ENCODE measurements around the gene IDNK. TPM values are rescaled to one million over a fixed set of nuclear protein-coding genes. Genes with fewer than 3 reads are reported as not detected.

IDNK gene
- total RNA-seq (ENCODE audit: unreplicated experiment) = 2.8 TPM
- long read RNA-seq, partial matches to known transcripts = 0 of 1 reads
- long read RNA-seq, other reads (novel, unspliced or antisense) = 0 of 1 reads

DNA sequence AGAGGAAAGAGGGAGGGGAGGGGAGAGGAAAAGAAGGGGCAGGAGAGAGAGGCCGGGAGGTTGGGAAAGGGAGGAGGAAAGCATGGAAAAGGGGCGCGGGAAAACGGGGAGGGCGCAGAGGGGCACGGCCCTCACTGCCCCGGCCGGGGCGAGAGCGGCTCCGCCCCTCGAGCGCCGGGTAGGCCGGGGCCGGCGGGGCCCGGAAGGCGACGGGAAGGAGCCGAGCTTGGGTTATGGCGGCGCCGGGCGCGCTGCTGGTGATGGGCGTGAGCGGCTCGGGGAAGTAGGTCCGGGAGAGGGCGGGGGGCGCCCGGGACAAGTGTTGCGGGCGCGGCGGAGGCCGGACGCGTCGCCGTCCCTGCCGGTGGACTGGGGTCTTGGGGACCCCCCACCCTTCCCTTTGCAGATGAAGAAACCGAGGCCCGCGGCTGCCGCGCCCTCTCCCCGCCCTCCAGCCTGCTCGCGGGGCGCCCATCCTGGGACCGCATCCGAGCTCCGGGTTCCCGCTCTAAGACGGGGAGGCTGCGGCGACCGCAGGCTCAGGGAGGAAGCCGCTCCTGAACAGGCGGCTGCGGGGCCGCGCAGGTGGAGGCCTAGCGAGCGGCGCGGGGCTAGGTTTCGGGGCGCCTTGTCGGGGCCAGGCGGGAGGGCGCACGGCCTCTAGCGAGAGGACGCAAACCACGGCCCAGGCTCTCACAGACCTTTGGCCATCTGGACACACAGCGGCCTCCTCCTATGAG lies at the start of gene IDNK:
IDNK (plus strand) TSS at position 205 of the 740 bp plus-strand sequence; CDS start at position 234, 29 bp downstream.
- Mint-ChIP-seq H3K4me1 (ENCODE audit: low read depth, unreplicated experiment) (peaks cover 5% of the 10 kb centered on the region), H3K27ac (ENCODE audit: unreplicated experiment) (peak within 1 kb of the TSS; percentile 98), H3K27me3 (ENCODE audit: unreplicated experiment) (peaks cover 10% of the 10 kb centered on the region), H3K9me3 (ENCODE audit: unreplicated experiment) (peaks cover 1% of the 10 kb centered on the region), H3K4me3 (ENCODE audit: unreplicated experiment) (peak within 1 kb of the TSS; percentile 92), H3K36me3 (ENCODE audit: unreplicated experiment) (no peaks in the 10 kb centered on the region)
- TF ChIP-seq CTCF (IDR thresholded peaks at IDR 0.05; ENCODE audit: partially characterized antibody, unreplicated experiment) = no peak
- peak; percentile 66 for DNase-seq

- Mint-ChIP-seq H3K36me3 (ENCODE audit: unreplicated experiment) (peaks cover 13% of the 10 kb centered on the region), H3K4me3 (ENCODE audit: unreplicated experiment) (no peak overlapping the region), H3K27me3 (ENCODE audit: unreplicated experiment) (no peaks in the 10 kb centered on the region)
Observed at GRCh38 chr9:83574482-83574881, 48.5 kb upstream of the IDNK start.

DNA sequence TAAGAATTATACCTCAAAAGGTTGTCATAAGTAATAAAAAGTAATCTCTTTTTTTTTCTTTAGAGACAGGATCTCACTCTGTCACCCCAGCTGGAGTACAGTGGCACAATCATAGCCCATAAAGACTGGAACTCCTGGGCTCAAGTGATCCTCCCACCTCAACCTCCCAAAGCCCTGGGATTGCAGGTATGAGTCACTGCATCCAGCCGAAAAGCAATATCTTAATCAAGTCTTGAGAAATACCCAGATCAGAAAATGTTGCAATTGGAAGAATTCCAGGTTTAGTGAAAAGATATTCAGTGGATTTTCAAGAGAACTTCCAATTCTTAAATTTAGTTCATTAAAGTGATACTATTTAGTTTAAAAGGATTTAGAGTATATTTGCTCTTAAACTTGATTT lies 40.9 kb upstream of the IDNK start:
- Mint-ChIP-seq H3K36me3 (ENCODE audit: unreplicated experiment) (peaks cover 13% of the 10 kb centered on the region), H3K27ac (ENCODE audit: unreplicated experiment) (no peak overlapping the region), H3K4me1 (ENCODE audit: low read depth, unreplicated experiment) (no peaks in the 10 kb centered on the region), H3K27me3 (ENCODE audit: unreplicated experiment) (no peaks in the 10 kb centered on the region), H3K9me3 (ENCODE audit: unreplicated experiment) (peaks cover 4% of the 10 kb centered on the region), H3K4me3 (ENCODE audit: unreplicated experiment) (no peak overlapping the region)
- TF ChIP-seq CTCF (IDR thresholded peaks at IDR 0.05; ENCODE audit: partially characterized antibody, unreplicated experiment) = no peak
- DNase-seq = no peak

More at GRCh38 chr9:83574482-83574881, 48.5 kb upstream of the IDNK start:
- Mint-ChIP-seq H3K4me1 (ENCODE audit: low read depth, unreplicated experiment) (peaks cover 3% of the 10 kb centered on the region), H3K9me3 (ENCODE audit: unreplicated experiment) (peaks cover 4% of the 10 kb centered on the region), H3K27ac (ENCODE audit: unreplicated experiment) (peak overlapping the region; percentile 69)
- no peak for TF ChIP-seq CTCF (IDR thresholded peaks at IDR 0.05; ENCODE audit: partially characterized antibody, unreplicated experiment)
- no peak for DNase-seq

DNA sequence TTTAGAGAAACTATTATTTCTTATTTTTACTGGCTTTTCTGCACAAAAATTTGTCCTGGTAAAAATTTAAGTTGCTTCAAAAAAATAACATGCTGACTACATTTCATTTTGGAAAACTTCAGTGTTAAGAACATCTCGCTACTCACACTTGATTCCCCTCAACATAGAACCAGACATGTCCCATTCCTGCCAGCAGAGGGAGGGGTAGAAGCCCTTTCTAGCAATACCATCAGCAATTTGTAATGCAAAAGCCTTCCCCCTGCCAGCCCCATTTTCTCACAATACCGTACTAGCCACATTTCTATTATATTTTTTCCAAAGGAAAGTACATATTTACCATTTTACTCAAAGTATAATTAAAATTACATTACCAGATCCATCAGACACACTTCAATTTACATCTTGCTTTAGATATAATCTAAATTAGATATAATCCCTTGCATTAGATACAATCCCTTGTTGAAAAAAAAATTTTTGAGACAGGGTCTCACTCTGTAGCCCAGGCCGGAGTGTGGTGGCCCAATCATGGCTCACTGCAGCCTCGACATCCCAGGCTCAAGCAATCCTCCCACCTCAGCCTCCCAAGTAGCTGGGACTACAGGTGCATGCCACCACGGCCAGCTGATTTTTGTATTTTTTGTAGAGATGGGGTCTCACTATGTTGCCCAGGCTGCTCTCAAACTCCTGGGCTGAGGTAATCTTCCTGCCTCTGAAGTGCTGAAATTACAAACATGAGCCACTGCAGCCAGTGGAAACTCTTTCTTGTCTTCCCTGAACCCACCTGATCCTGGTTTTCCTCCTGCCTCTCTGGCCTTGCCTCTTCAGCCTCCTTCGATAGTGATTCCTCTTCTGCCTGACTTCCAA lies 39.6 kb upstream of the IDNK start:
- no peaks in the 10 kb centered on the region for H3K27me3 Mint-ChIP-seq (ENCODE audit: unreplicated experiment)
- peaks cover 4% of the 10 kb centered on the region for H3K9me3 Mint-ChIP-seq (ENCODE audit: unreplicated experiment)
- peaks cover 3% of the 10 kb centered on the region for H3K36me3 Mint-ChIP-seq (ENCODE audit: unreplicated experiment)
- no peak overlapping the region for H3K4me3 Mint-ChIP-seq (ENCODE audit: unreplicated experiment)
- H3K4me1 Mint-ChIP-seq (ENCODE audit: low read depth, unreplicated experiment) = no peaks in the 10 kb centered on the region
- no peak overlapping the region for H3K27ac Mint-ChIP-seq (ENCODE audit: unreplicated experiment)
- peak; percentile 67 for DNase-seq
- TF ChIP-seq CTCF (IDR thresholded peaks at IDR 0.05; ENCODE audit: partially characterized antibody, unreplicated experiment) = peak; percentile 85

Data from glutamatergic neuron (in vitro differentiated cells).